GM19324 (cell line): ENCODE data around the gene CTSS.
"Not testable (repeated sequence)": the region's sequence is repeated elsewhere in the genome, so short reads cannot be mapped to it uniquely, and the experiment has no call there.

ENCODE experiments used
- ATAC-seq: cut with Tn5 transposase; IDR thresholded peaks from one replicate; pipeline ENCODE4 v1.9.1; 2021; ENCODE audit warnings: mild to moderate bottlenecking, moderate library complexity; ENCODE audit not compliant: unreplicated experiment, low FRiP score

The CTSS gene

GRCh38 chr1:150775931-150776505, 10.4 kb upstream of the CTSS start:
- not testable (repeated sequence) for ATAC-seq

- ATAC-seq: no peak
These were observed 9.7 kb upstream of the CTSS start for GRCh38 chr1:150775276-150775675.

GRCh38 chr1:150772326-150772725, 6.7 kb upstream of the CTSS start:
- no peak for ATAC-seq

GRCh38 chr1:150767704-150768103, 2.1 kb upstream of the CTSS start:
- ATAC-seq: not testable (repeated sequence)

GRCh38 chr1:150765977-150766301, 361 bp upstream of the CTSS start:
- peak; percentile 8 for ATAC-seq

- no peak for ATAC-seq
These were observed 919 bp downstream of the CTSS start for GRCh38 chr1:150764617-150765101.

GRCh38 chr1:150763018-150763417, 2.6 kb downstream of the CTSS start:
- no peak for ATAC-seq

- ATAC-seq: no peak
These were observed 3.0 kb downstream of the CTSS start for GRCh38 chr1:150762552-150762951.

- ATAC-seq: no peak
These were observed 3.8 kb downstream of the CTSS start for GRCh38 chr1:150761801-150762200.

- ATAC-seq: no peak
These were observed 5.6 kb downstream of the CTSS start for GRCh38 chr1:150760013-150760412.

GRCh38 chr1:150753416-150753815, 12.2 kb downstream of the CTSS start:
- no peak for ATAC-seq

GRCh38 chr1:150751443-150751842, 14.1 kb downstream of the CTSS start:
- ATAC-seq: no peak

GRCh38 chr1:150749720-150750311, 15.8 kb downstream of the CTSS start:
- ATAC-seq: no peak

- no peak for ATAC-seq
These were observed 16.5 kb downstream of the CTSS start for GRCh38 chr1:150748878-150749719.

- no peak for ATAC-seq
These were observed 35.4 kb downstream of the CTSS start for GRCh38 chr1:150730130-150730721.

- no peak for ATAC-seq
These were observed 41.2 kb downstream of the CTSS start for GRCh38 chr1:150724336-150724735.

- no peak for ATAC-seq
These were observed 44.9 kb downstream of the CTSS start, which contains the start of gene HORMAD1 for GRCh38 chr1:150720703-150721102. TSS of gene HORMAD1 (minus strand) at chr1:150720895. CDS start at chr1:150719505, 1,390 bp downstream.

- ATAC-seq: no peak
These were observed 45.5 kb downstream of the CTSS start for GRCh38 chr1:150720098-150720497.

- no peak for ATAC-seq
These were observed 47.2 kb downstream of the CTSS start for GRCh38 chr1:150718225-150718891.

- not testable (repeated sequence) for ATAC-seq
These were observed 56.5 kb downstream of the CTSS start for GRCh38 chr1:150709031-150709430.

GRCh38 chr1:150708595-150708994, 57.0 kb downstream of the CTSS start:
- ATAC-seq: no peak
